Stomach (tissue), 9 donors: ENCODE measurements around the gene FGFR4. TPM values are rescaled to one million over a fixed set of nuclear protein-coding genes. Genes with fewer than 3 reads are reported as not detected.
A peak's percentile ranks its signal among the peaks of the same experiment; 100 is the strongest.

Source experiments
- DNase-seq, 2 donors: peaks; one replicate each; pipeline versions ENCODE4 v3.0.0 to v3.0.0-alpha.2; 2013 to 2019
- H3K27ac ChIP-seq, 5 donors: fragments of 200-600 bp in 4 of 5; sonication (generic) in 4 of 5; one replicate each; pipeline ENCODE4 v1.5.1; 2013 to 2019; ENCODE audit warnings: mild to moderate bottlenecking in 1 of 5, moderate library complexity in 1 of 5
- H3K27me3 ChIP-seq, 3 donors: fragments of 200-600 bp; sonication (generic); one replicate each; pipeline ENCODE4 v1.5.1; 2017 to 2019; ENCODE audit warnings: mixed run types in 1 of 3
- H3K36me3 ChIP-seq, 4 donors: fragments of 200-600 bp; sonication (generic); 1 replicate in 3 of 4; 2 replicates in 1 of 4; pipeline ENCODE4 v1.5.1; 2016 to 2019
- H3K4me1 ChIP-seq, 4 donors: fragments of 200-600 bp; sonication (generic); one replicate each; pipeline ENCODE4 v1.5.1; 2016 to 2019
- H3K4me3 ChIP-seq, 4 donors: fragments of 200-600 bp; sonication (generic) in 3 of 4; one replicate each; pipeline ENCODE4 v1.5.1; 2016 to 2019; ENCODE audit warnings: mild to moderate bottlenecking in 1 of 4
- H3K9me3 ChIP-seq, 4 donors: fragments of 200-600 bp; sonication (generic); one replicate each; pipeline ENCODE4 v1.5.1; 2016 to 2019
- EP300 ChIP-seq: sonication (generic); formaldehyde crosslinking; IDR thresholded peaks from one replicate; pipeline ENCODE4 v1.6.1; 2017; ENCODE audit warnings: antibody characterized with exemption
- POLR2A ChIP-seq, 4 donors: fragments of 450-650 bp; IDR thresholded peaks; one replicate each; pipeline ENCODE4 v1.6.1; 2016; ENCODE audit warnings: antibody characterized with exemption in 4 of 4, control low read depth in 2 of 4, mild to moderate bottlenecking in 1 of 4, moderate library complexity in 1 of 4
- POLR2AphosphoS5 ChIP-seq, 3 donors: sonication (generic); formaldehyde crosslinking; IDR thresholded peaks; one replicate each; pipeline ENCODE4 v1.6.1; 2016; ENCODE audit warnings: antibody characterized with exemption in 3 of 3
- WGBS, 5 donors: extraction: QIAGEN DNeasy Blood & Tissue Kit in 3 of 5; methylation state at CpG; one replicate each; pipeline versions ENCODE4 v1.1.5 to v1.1.7; 2013 to 2018; 5-methylcytosine and 5-hydroxymethylcytosine counted together
- intact Hi-C: fragments of 100-400 bp; cut with DNase I; formaldehyde crosslinking; loops from one replicate; pipeline ENCODE4 v1.15.1; 2023; ENCODE audit warnings: low total_unique reads
- polyA plus RNA-seq, 3 donors: library from polyadenylated mRNA; stranded (reverse); fragments of 200-250 nt; gene quantifications; one replicate each; pipeline ENCODE4 v1.2.3, GENCODE V29; 2013
- total RNA-seq, 5 donors: library from RNA; depleted of rRNA; stranded (reverse); fragments of >200 nt; gene quantifications; one replicate each; pipeline versions ENCODE4 v1.1.0 to v1.2.3, GENCODE V29; 2014 to 2016
- TF ChIP-seq, protein P1 (sequence below), 7 experiments: fragments of 450-650 bp in 4 of 7; fragments of 200-600 bp in 3 of 7; sonication (generic) in 3 of 7; IDR thresholded peaks; one replicate each; pipeline ENCODE4 v1.5.1; 2016 to 2019; ENCODE audit warnings: antibody characterized with exemption in 7 of 7, control low read depth in 2 of 7, mild to moderate bottlenecking in 1 of 7
- donor health status: healthy with polysubstance abuse.
- donor health status: Bipolar disorder and iron deficiency.
- donor health status: healthy.

The FGFR4 gene
- total and polyA plus RNA-seq, 8 donors, result 4.1 to 145 (median 13.5) TPM

DNA sequence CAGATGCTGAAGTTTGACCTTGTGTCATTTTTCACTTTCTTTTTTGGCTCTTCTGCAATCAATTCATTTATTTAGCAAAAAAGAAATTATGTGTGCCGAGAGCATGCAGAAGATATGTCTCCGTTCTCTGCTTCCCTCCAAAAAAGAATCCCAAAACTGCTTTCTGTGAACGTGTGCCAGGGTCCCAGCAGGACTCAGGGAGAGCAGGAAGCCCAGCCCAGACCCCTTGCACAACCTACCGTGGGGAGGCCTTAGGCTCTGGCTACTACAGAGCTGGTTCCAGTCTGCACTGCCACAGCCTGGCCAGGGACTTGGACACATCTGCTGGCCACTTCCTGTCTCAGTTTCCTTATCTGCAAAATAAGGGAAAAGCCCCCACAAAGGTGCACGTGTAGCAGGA, 2.4 kb downstream of the FGFR4 start:
- Histone ChIP-seq H3K9me3 (no peaks in the 10 kb centered on the region), H3K4me3 (no peak overlapping the region), H3K27me3 (peaks cover 0 to 24% (median 0%) of the 10 kb centered on the region in 3 donors), H3K4me1 (peaks cover 8 to 49% (median 40%) of the 10 kb centered on the region in 4 donors), H3K27ac (peak overlapping the region in 2 of 5 donors; percentile 55 to 56), H3K36me3 (peaks cover 0 to 28% (median 13%) of the 10 kb centered on the region in 4 donors)
- TF ChIP-seq, protein P1, sequence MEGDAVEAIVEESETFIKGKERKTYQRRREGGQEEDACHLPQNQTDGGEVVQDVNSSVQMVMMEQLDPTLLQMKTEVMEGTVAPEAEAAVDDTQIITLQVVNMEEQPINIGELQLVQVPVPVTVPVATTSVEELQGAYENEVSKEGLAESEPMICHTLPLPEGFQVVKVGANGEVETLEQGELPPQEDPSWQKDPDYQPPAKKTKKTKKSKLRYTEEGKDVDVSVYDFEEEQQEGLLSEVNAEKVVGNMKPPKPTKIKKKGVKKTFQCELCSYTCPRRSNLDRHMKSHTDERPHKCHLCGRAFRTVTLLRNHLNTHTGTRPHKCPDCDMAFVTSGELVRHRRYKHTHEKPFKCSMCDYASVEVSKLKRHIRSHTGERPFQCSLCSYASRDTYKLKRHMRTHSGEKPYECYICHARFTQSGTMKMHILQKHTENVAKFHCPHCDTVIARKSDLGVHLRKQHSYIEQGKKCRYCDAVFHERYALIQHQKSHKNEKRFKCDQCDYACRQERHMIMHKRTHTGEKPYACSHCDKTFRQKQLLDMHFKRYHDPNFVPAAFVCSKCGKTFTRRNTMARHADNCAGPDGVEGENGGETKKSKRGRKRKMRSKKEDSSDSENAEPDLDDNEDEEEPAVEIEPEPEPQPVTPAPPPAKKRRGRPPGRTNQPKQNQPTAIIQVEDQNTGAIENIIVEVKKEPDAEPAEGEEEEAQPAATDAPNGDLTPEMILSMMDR (IDR thresholded peaks at IDR 0.05), result no peak
- no peak for TF ChIP-seq POLR2A (IDR thresholded peaks at IDR 0.05)
- TF ChIP-seq EP300, result no peak
- TF ChIP-seq POLR2AphosphoS5 (IDR thresholded peaks at IDR 0.05), result no peak
- intact Hi-C loops, result no loop called here
- WGBS, 5 donors, result 41 to 56% (median 47%) methylated on average over 5 of the region's 5 CpGs
- no peak for DNase-seq

DNA sequence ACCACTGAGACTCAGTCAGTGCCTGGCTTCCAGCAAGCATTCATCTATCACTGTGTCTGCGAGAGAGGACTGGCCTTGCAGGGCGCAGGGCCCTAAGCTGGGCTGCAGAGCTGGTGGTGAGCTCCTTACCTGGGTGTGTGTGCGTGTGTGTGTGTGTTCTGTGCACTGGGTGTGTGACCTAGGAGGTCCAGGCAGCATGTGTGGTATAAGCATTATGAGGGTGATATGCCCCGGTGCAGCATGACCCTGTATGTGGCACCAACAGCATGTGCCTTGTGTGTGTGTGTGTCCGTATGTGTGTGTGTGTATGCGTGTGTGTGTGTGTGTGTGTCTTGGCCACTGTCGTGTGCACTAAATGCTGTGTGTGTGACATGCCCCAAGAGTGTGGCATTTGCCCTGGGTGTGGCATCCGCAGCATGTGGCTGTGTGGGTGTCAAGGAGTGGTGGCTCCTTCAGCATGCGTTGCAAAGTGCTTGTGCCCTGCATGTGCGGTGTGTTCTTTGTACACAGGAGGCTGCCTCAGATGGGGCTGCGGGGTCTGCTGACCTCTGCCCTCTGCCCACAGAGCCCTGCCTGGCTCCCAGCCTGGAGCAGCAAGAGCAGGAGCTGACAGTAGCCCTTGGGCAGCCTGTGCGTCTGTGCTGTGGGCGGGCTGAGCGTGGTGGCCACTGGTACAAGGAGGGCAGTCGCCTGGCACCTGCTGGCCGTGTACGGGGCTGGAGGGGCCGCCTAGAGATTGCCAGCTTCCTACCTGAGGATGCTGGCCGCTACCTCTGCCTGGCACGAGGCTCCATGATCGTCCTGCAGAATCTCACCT, 3.3 kb downstream of the FGFR4 start:
- Histone ChIP-seq H3K9me3 (no peaks in the 10 kb centered on the region), H3K27ac (peak overlapping the region in 2 of 5 donors; percentile 55 to 56), H3K27me3 (peaks cover 0 to 24% (median 0%) of the 10 kb centered on the region in 3 donors), H3K36me3 (peaks cover 0 to 28% (median 13%) of the 10 kb centered on the region in 4 donors), H3K4me1 (peaks cover 15 to 58% (median 49%) of the 10 kb centered on the region in 4 donors), H3K4me3 (no peak overlapping the region)
- intact Hi-C loops, result no loop called here
- no peak for DNase-seq
- 65 to 71% (median 70%) methylated on average over 17 to 21 of the region's 21 CpGs for WGBS, 5 donors
- TF ChIP-seq, protein P1 (IDR thresholded peaks at IDR 0.05), result no peak
- TF ChIP-seq POLR2A (IDR thresholded peaks at IDR 0.05) (no peak), EP300 (no peak), POLR2AphosphoS5 (IDR thresholded peaks at IDR 0.05) (no peak)

GRCh38 chr5:177090813-177091212, 4.1 kb downstream of the FGFR4 start:
- H3K4me3 ChIP-seq, result no peak overlapping the region
- TF ChIP-seq, protein P1 (IDR thresholded peaks at IDR 0.05), result no peak
- no peak for TF ChIP-seq POLR2AphosphoS5 (IDR thresholded peaks at IDR 0.05)
- TF ChIP-seq EP300, result no peak
- no peak for TF ChIP-seq POLR2A (IDR thresholded peaks at IDR 0.05)
- WGBS, 5 donors, result 87 to 94% (median 89%) methylated on average over 5 to 13 of the region's 13 CpGs

GRCh38 chr5:177091232-177091631, 4.5 kb downstream of the FGFR4 start:
- 87 to 95% (median 94%) methylated on average over 3 of the region's 3 CpGs for WGBS, 5 donors
- no peak overlapping the region for H3K4me3 ChIP-seq
- no peak for TF ChIP-seq POLR2AphosphoS5 (IDR thresholded peaks at IDR 0.05)
- TF ChIP-seq EP300, result no peak
- H3K27me3 ChIP-seq, result peaks cover 0 to 23% (median 0%) of the 10 kb centered on the region in 3 donors
- peaks cover 15 to 61% (median 52%) of the 10 kb centered on the region in 4 donors for H3K4me1 ChIP-seq
- H3K9me3 ChIP-seq, result no peaks in the 10 kb centered on the region
- intact Hi-C loops, result no loop called here
- no peak for DNase-seq
- H3K36me3 ChIP-seq, result peaks cover 0 to 28% (median 13%) of the 10 kb centered on the region in 4 donors
- H3K27ac ChIP-seq, result peak overlapping the region in 1 of 5 donors; percentile 8

More at GRCh38 chr5:177090813-177091212, 4.1 kb downstream of the FGFR4 start:
- intact Hi-C loops, result no loop called here
- Histone ChIP-seq H3K27me3 (peaks cover 0 to 24% (median 0%) of the 10 kb centered on the region in 3 donors), H3K27ac (peak overlapping the region in 1 of 5 donors; percentile 8), H3K36me3 (peaks cover 0 to 28% (median 13%) of the 10 kb centered on the region in 4 donors), H3K4me1 (peaks cover 15 to 65% (median 54%) of the 10 kb centered on the region in 4 donors), H3K9me3 (no peaks in the 10 kb centered on the region)
- no peak for DNase-seq
